Uterus (tissue), 4 donors: ENCODE data around the gene RABEP2. TPM values are rescaled to one million over a fixed set of nuclear protein-coding genes. Genes with fewer than 3 reads are reported as not detected.

Experiments used
- DNase-seq, 2 donors: peaks; one replicate each; pipeline ENCODE4 v3.0.0-alpha.2; 2019 to 2020
- H3K27ac ChIP-seq, 2 donors: fragments of 200-600 bp; sonication (generic); 1 replicate in 1 of 2; 2 replicates in 1 of 2; pipeline ENCODE4 v1.5.1; 2016 to 2018
- H3K27me3 ChIP-seq, 2 donors: fragments of 200-600 bp; sonication (generic); one replicate each; pipeline ENCODE4 v1.5.1; 2018 to 2019; ENCODE audit warnings: control low read depth in 1 of 2
- H3K36me3 ChIP-seq, 2 donors: fragments of 200-600 bp; sonication (generic); one replicate each; pipeline ENCODE4 v1.5.1; 2019; ENCODE audit warnings: control low read depth in 1 of 2
- H3K4me1 ChIP-seq, 2 donors: fragments of 200-600 bp; sonication (generic); one replicate each; pipeline ENCODE4 v1.5.1; 2018 to 2019; ENCODE audit warnings: control low read depth in 1 of 2
- H3K4me3 ChIP-seq, 2 donors: fragments of 200-600 bp; sonication (generic); 1 replicate in 1 of 2; 2 replicates in 1 of 2; pipeline ENCODE4 v1.5.1; 2018 to 2019; ENCODE audit warnings: mild to moderate bottlenecking in 1 of 2
- H3K9me3 ChIP-seq, 2 donors: fragments of 200-600 bp; sonication (generic); one replicate each; pipeline ENCODE4 v1.5.1; 2019; ENCODE audit warnings: control low read depth in 1 of 2
- CTCF ChIP-seq, 4 experiments: fragments of 200-600 bp in 2 of 4; fragments of 450-650 bp in 2 of 4; sonication (generic) in 2 of 4; IDR thresholded peaks; one replicate each; pipeline ENCODE4 v1.5.1; 2016 to 2019; ENCODE audit warnings: antibody characterized with exemption in 4 of 4, mild to moderate bottlenecking in 2 of 4, moderate library complexity in 1 of 4
- POLR2A ChIP-seq, 2 donors: fragments of 450-650 bp; IDR thresholded peaks; one replicate each; pipeline ENCODE4 v1.6.1; 2016; ENCODE audit warnings: antibody characterized with exemption in 2 of 2, mild to moderate bottlenecking in 1 of 2, moderate library complexity in 1 of 2
- intact Hi-C: fragments of 100-400 bp; cut with DNase I; formaldehyde crosslinking; loops from one replicate; pipeline ENCODE4 v1.15.1; 2023; ENCODE audit warnings: low total_unique reads
- total RNA-seq, 4 donors: library from RNA; depleted of rRNA in 3 of 4; stranded (reverse); fragments of >200 nt in 3 of 4; gene quantifications; one replicate each; pipeline versions ENCODE4 v1.1.0 to v1.2.4, GENCODE V29; 2014 to 2023
- donor health status: DM: yes; HTN: yes; CAD: no.

The RABEP2 gene
- total RNA-seq, 4 donors from 2014 or later = 4.9 to 41.1 (median 9.3) TPM

DNA sequence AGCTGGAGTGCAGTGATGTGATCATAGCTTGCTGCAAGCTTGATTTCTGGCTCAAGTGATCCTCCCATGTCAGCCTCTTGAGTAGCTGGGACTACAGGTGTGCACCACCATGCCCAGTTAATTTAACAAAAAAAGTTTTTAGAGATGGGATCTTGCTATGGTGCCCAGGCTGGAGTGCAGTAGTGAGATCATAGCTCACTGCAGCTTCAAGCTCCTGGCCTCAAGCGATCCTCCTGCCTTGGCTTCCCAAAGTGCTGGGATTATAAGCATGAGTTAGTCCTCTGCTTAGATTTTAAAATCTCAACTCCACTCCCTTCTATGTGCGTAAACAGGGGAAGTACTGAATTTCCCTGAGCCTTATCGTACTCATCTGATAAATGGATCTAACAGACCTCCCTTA, 6.3 kb downstream of the RABEP2 start:
- intact Hi-C loops = no loop called here
- Histone ChIP-seq H3K9me3 (no peaks in the 10 kb centered on the region), H3K36me3 (no peaks in the 10 kb centered on the region), H3K27ac (no peak overlapping the region), H3K4me3 (no peak overlapping the region), H3K27me3 (no peaks in the 10 kb centered on the region), H3K4me1 (no peaks in the 10 kb centered on the region)
- TF ChIP-seq CTCF (IDR thresholded peaks at IDR 0.05) (no peak), POLR2A (IDR thresholded peaks at IDR 0.05) (no peak)
- DNase-seq = no peak

DNA sequence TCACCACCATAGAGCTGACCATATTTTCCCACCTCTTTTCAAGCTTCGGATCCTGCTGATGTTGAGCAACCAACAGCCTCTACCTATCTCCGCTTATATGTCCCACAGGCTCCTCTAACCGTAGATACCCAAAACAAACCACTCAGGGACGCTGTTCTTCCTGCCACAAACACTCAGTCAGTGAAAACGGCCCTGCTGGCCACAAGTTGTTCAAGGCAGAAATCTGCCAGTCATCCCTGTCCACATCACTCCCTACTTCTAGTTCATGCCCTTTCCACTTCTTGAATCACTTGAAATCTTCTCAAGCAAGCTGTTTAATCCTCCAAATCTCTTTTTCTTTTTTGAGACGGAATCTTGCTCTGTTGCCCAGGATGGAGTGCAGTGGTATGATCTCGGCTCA, 7.9 kb downstream of the RABEP2 start:
- Histone ChIP-seq H3K27ac (no peak overlapping the region), H3K36me3 (no peaks in the 10 kb centered on the region), H3K27me3 (no peaks in the 10 kb centered on the region), H3K9me3 (no peaks in the 10 kb centered on the region), H3K4me1 (no peaks in the 10 kb centered on the region), H3K4me3 (no peak overlapping the region)
- intact Hi-C loops = no loop called here
- TF ChIP-seq POLR2A (IDR thresholded peaks at IDR 0.05) (no peak), CTCF (IDR thresholded peaks at IDR 0.05) (no peak)
- no peak for DNase-seq

- TF ChIP-seq CTCF (IDR thresholded peaks at IDR 0.05) (no peak), POLR2A (IDR thresholded peaks at IDR 0.05) (no peak)
- intact Hi-C loops = no loop called here
- no peak overlapping the region for H3K27ac ChIP-seq
- H3K9me3 ChIP-seq = no peaks in the 10 kb centered on the region
- H3K4me3 ChIP-seq = no peak overlapping the region
- H3K4me1 ChIP-seq = no peaks in the 10 kb centered on the region
- no peak for DNase-seq
- no peaks in the 10 kb centered on the region for H3K36me3 ChIP-seq
- H3K27me3 ChIP-seq = no peaks in the 10 kb centered on the region
These were observed 9.9 kb downstream of the RABEP2 start for GRCh38 chr16:28915181-28915580.

GRCh38 chr16:28913946-28914724, 10.9 kb downstream of the RABEP2 start:
- Histone ChIP-seq H3K27ac (no peak overlapping the region), H3K36me3 (no peaks in the 10 kb centered on the region), H3K9me3 (no peaks in the 10 kb centered on the region), H3K4me1 (no peaks in the 10 kb centered on the region), H3K27me3 (no peaks in the 10 kb centered on the region), H3K4me3 (no peak overlapping the region)
- intact Hi-C loops = no loop called here
- no peak for TF ChIP-seq POLR2A (IDR thresholded peaks at IDR 0.05)
- no peak for TF ChIP-seq CTCF (IDR thresholded peaks at IDR 0.05)
- no peak for DNase-seq

GRCh38 chr16:28912558-28912957, 12.5 kb downstream of the RABEP2 start:
- H3K4me3 ChIP-seq = no peak overlapping the region
- no peaks in the 10 kb centered on the region for H3K27me3 ChIP-seq
- no peak overlapping the region for H3K27ac ChIP-seq
- no peaks in the 10 kb centered on the region for H3K36me3 ChIP-seq
- no peak for DNase-seq
- intact Hi-C loops = no loop called here
- TF ChIP-seq CTCF (IDR thresholded peaks at IDR 0.05) (no peak), POLR2A (IDR thresholded peaks at IDR 0.05) (no peak)
- no peaks in the 10 kb centered on the region for H3K9me3 ChIP-seq
- no peaks in the 10 kb centered on the region for H3K4me1 ChIP-seq
